ENCODE measurements around the gene KCNJ16.

GRCh38 chr17:70073799-70074198 lies 1.2 kb upstream of the KCNJ16 start:
- TF ChIP-seq CTCF (IDR thresholded peaks at IDR 0.05) = no peak
- TF ChIP-seq POLR2A (IDR thresholded peaks at IDR 0.05) = no peak
